NCI-H2029 (cell line): ENCODE results near the gene OTOL1.
"Not testable (repeated sequence)": the region's sequence is repeated elsewhere in the genome, so short reads cannot be mapped to it uniquely, and the experiment has no call there.

Source experiments
- DNase-seq: peaks from one replicate; lab custom pipeline; 2025; lab: John Stamatoyannopoulos, UW

OTOL1 gene

DNA sequence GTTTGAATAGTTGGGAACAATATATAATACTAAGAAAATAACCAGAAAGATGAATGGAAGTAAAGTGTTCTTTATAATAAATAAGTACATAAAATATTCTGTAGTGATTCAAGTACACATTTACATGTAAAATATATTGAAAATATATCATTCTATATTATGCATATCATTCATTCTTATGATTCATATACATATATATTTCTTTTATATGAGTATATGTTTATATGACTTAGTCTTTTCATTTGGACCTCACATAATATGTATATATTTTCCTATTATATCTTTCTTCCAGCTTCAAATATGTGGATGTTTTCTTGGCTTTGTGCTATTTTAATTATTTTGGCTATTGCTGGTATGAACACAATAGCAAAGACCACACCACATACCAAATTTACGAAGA, at the start of gene OTOL1:
OTOL1 (plus strand) TSS at position 301 of the 400 bp plus-strand sequence; CDS start at position 301, 0 bp downstream.
- no peak for DNase-seq

GRCh38 chr3:161449785-161450184, 46.8 kb upstream of the OTOL1 start:
- no peak for DNase-seq

- no peak for DNase-seq
Observed at GRCh38 chr3:161452179-161452578, 44.4 kb upstream of the OTOL1 start.

- DNase-seq, result no peak
Observed at GRCh38 chr3:161454615-161455014, 42.0 kb upstream of the OTOL1 start.

GRCh38 chr3:161455962-161456361, 40.6 kb upstream of the OTOL1 start:
- no peak for DNase-seq

DNA sequence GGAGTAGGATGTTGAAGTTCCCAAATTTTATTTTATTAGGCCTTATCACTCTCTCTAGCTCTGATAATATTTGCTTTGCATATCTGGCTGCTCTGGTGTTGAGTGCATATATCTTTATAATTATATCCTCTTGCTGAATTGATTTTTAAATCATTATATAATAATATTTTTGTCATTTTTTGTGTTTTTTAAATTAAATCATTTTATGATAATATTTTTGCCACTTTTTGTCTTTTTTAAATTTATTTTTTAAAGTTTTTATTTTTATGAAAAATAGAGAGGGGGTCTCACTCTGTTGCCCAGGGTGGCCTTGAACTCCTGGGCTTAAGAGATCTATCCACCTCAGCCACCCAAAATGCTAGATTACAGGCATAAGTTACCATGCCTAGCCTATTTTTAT, 34.5 kb upstream of the OTOL1 start:
- no peak for DNase-seq

GRCh38 chr3:161471211-161471610, 25.4 kb upstream of the OTOL1 start:
- DNase-seq, result no peak

DNA sequence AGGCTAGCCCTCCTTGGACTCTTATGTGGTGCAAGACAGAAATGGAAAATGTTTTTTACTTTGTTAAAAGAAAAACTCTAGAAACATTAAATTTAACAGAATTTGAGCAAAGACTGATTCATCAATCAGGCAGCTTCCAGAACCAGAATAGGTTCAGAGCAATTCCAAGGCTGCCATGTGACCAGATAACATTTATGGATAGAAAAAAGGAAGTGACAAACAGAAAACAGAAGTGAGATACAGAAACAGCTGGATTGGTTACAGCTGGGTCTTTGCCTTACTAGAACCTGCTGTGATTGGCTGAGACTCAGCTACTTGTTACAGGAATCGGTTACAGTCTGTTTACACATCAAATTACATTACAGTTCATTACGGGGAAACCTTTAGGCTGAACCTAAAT, 22.5 kb upstream of the OTOL1 start:
- no peak for DNase-seq

- DNase-seq, result no peak
Observed at GRCh38 chr3:161474741-161475140, 21.9 kb upstream of the OTOL1 start.

- DNase-seq, result no peak
Observed at GRCh38 chr3:161475206-161475605, 21.4 kb upstream of the OTOL1 start.

DNA sequence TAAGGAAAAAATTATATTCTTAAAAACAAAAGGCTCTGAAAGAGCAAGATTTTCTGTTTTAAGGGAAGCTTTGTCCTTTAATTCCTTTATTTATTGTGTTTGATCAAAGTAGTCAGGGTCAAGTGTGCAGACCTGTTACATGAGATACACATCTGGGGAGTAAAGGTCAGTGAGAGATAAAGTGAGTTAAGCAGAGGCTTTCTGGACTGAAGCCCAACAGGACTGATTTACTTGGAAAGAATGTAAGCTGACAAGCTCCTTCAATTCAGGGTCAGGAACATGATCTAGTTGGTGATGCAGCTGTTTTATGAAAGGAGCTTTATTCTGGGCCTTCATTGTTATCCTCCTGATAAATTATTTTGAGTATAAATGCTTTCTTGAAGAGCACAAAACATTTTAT, 20.7 kb upstream of the OTOL1 start:
- no peak for DNase-seq

GRCh38 chr3:161484226-161484625, 12.4 kb upstream of the OTOL1 start:
- DNase-seq, result no peak

DNA sequence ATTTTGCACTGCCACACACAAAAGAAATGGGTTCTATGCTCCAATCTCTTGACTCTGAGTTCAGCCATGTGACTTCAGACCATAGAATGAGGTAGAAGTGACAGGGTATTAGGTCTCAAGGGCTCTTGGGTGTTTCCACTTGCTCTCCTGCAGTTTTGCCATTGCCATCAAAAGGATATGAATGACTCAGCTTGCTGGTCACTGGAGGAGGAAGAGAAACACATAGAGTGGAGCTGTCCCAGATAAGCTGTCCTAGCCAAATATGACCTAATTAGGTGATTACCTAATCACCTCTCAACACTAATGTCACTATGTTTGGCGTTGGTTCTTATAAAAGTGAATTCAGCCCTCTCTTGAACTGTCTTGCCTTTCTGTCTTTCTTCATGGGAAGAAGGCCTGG, 8.3 kb upstream of the OTOL1 start:
- not testable (repeated sequence) for DNase-seq

- no peak for DNase-seq
Observed at GRCh38 chr3:161489395-161489794, 7.2 kb upstream of the OTOL1 start.

DNA sequence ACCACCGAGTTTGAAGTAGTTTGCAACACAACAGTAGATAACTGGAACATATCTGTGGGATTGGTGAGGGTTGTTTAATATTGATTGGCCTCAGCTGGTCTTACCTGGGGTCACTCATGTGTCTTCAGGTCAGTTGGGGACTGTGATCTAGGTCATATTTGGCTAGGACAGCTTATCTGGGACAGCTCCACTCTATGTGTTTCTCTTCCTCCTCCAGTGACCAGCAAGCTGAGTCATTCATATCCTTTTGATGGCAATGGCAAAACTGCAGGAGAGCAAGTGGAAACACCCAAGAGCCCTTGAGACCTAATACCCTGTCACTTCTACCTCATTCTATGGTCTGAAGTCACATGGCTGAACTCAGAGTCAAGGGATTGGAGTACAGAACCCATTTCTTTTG, 5.8 kb upstream of the OTOL1 start:
- not testable (repeated sequence) for DNase-seq

DNA sequence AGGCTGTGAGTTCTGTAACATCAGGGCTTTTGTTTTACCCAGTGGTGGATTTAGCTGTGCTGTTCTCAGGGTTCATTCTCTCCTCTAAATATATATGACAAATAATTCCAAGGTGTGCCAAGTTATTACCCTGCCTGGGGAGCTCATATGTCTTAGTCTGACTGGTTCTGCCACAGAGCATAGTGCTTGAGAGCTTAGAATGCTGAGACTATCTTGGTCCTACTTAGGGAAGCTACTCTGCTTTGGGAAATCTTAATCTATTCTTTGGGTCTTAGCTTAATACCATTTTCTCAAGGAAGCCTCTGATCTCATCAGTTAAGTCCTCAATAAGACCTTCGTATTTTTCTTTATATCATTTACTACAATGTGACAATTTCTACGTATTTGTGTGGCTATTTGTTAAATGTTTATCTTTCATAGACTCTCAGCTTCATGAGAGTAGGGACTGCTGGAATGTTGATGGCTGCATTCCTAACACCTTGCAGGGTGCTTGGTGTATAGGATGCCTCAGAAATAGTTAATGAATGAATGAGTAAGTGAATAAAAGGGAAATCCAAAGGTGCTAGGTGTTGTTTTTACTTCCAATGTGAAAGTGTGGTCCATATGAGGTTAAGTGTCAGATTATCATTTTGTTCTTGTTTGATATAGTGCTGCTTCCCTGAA, 1.8 kb downstream of the OTOL1 start:
- no peak for DNase-seq

DNA sequence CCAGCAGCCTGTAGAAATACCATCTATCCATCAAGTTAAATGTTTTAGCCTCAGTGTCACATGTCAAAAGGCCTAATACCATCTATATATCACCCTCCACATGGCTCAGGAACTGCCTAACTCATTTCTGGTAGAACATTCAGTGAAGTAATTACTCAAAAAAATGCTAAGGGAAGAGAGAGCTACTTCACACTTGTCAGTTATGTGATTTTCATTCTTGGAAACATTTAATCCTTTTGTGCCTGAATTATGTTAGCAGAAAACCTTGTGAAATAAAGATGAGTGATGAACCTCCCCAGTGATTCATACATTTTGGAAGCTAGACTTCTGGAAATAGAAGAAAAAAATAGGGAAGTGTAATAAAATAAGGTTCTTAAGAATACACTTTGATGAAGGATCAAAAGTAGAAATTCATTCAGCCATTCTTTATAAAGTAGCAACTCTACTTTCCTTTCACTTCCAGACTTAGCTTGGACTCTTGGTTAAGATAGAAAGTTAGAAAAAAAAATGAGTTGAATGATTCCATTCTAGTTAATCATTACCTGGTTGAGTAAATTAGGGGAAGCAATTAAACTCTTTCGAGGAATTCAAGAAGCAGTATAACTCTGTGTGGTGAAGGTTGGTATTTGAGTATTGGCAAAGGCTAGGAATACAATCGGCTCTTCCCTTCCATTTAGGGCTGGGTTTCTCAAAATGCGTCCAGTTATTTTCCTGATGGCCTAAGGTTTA, 3.6 kb downstream of the OTOL1 start:
- no peak for DNase-seq

GRCh38 chr3:161503271-161503670, 6.7 kb downstream of the OTOL1 start:
- no peak for DNase-seq

DNA sequence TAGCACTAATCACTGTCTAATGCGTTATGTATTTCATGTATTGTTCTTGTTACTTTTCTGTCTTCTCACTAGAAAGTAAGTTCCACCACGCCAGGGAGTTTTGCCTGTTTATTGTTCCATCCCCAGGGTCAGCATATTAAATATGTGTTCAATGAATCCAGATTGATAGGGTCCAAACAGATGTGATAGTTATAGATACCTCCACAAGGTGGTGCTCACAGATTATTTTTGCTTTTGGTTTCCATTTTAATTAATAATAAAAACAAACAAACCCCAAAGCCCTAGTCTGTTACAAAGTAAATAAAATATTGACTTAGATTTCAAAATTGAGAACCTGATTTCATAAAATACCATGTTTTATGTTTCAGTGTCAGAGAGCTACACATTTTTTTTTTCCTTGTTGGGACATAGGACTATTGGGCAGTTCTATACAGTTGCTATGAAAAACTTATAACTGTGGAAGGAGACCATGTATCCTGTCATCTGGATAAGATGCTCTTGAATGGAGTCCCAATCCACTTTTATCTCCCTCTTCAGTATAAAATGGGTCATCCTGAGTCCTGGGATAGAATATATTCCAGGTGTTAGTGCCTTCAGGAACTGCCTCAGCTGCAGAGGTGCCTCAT, 12.4 kb downstream of the OTOL1 start:
- DNase-seq, result no peak

- no peak for DNase-seq
Observed at GRCh38 chr3:161510510-161511260, 14.1 kb downstream of the OTOL1 start.

DNA sequence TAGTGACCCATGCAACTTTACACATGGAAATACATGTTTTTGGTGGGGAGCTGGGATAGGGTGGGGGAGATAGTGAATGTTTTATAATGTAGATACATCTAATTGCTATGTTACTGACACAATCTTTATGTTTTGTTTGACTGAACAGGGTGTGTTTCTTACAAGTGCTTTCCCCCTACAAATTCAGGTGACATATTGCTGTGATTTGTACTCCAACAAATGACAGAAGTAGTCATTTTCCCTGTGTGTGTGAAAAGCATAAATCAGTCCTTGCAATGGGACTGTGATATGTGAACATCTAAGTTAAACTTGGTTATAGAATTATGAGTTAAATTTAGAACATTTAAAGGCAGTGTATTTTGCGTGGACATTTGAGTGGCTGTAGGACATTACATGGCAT, 27.3 kb downstream of the OTOL1 start:
- DNase-seq, result no peak

- no peak for DNase-seq
Observed at GRCh38 chr3:161531930-161532329, 35.3 kb downstream of the OTOL1 start.

DNA sequence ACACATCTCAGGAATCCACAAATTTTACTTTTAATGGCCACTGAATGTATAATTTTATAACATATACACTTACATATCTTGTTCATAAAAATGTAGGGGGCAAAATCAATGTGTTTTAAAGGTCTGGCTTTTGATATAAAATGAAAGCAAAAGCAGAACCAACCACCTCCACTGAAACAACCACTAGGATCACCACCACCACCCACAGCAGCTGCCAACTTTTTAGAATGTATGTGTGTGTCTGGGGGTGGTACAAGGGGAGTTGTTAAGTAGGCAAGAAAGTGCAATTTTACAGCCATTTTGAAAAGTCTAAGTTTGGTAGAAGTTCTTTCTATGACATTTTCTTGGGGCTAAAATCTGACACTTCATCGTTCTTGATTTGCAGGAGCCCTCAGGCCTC, 44.0 kb downstream of the OTOL1 start:
- DNase-seq, result no peak
